HL-60 (cell line): ENCODE results near the gene PIGX.

Source experiments
- DNase-seq, 2 experiments: peaks; one replicate each; pipeline ENCODE4 v3.0.0-alpha.2; 2010 to 2020; ENCODE audit warnings: low read depth in 1 of 2, low spot score in 1 of 2
- H3K27ac ChIP-seq: fragments of 250-450 bp; sonication (Bioruptor Pico); replicated peaks from 2 replicates; pipeline ENCODE4 v1.5.1; 2020; ENCODE audit warnings: mild to moderate bottlenecking, moderate library complexity
- H3K27me3 ChIP-seq: fragments of 250-450 bp; sonication (Bioruptor Pico); 2 replicates; pipeline ENCODE4 v1.5.1; 2021; ENCODE audit warnings: mild to moderate bottlenecking, moderate library complexity; ENCODE audit not compliant: insufficient read depth, poor library complexity, severe bottlenecking
- H3K4me3 ChIP-seq: replicated peaks from 2 replicates; pipeline ENCODE4 v1.5.1; 2011; ENCODE audit warnings: mild to moderate bottlenecking, control low read depth, low read length; ENCODE audit not compliant: insufficient read depth
- GABPA ChIP-seq: IDR thresholded peaks from 2 replicates; pipeline ENCODE4 v1.6.1; 2012; ENCODE audit warnings: low read depth
- POLR2AphosphoS5 ChIP-seq: IDR thresholded peaks from 2 replicates; pipeline ENCODE4 v1.6.1; 2012; ENCODE audit warnings: low read depth
- SPI1 ChIP-seq: IDR thresholded peaks from 2 replicates; pipeline ENCODE4 v1.6.1; 2012; ENCODE audit warnings: low read depth, mild to moderate bottlenecking, borderline replicate concordance
- TF ChIP-seq, protein P1 (sequence below): IDR thresholded peaks from 2 replicates; pipeline ENCODE4 v1.6.1; 2012; ENCODE audit warnings: low read depth; ENCODE audit not compliant: insufficient replicate concordance
- TF ChIP-seq, protein P2 (sequence below): IDR thresholded peaks from one replicate; pipeline ENCODE4 v1.5.1; 2011; ENCODE audit warnings: low read length, control low read depth, inconsistent platforms; ENCODE audit not compliant: insufficient read depth

The PIGX gene

DNA sequence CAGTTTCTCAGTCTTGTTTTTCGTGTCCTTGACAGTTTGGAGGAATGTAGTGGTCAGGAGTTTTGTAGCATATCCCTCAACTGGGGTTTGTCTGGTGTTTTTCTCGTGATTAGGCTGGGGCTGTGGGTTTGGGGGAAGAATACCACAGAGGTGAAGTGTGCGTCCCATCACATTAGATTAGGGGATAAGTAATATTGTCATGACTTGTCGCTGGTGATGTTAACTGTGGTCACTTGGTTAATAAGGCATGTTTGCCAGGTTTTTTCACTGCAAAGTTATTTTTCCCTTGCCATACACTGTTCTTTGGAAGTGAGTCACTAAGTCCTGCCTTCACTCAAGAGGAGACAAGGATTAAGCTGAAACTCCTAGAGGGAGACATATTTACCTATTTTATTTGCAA lies 66.6 kb downstream of the PIGX start:
- TF ChIP-seq POLR2AphosphoS5, result no peak
- TF ChIP-seq, protein P1, sequence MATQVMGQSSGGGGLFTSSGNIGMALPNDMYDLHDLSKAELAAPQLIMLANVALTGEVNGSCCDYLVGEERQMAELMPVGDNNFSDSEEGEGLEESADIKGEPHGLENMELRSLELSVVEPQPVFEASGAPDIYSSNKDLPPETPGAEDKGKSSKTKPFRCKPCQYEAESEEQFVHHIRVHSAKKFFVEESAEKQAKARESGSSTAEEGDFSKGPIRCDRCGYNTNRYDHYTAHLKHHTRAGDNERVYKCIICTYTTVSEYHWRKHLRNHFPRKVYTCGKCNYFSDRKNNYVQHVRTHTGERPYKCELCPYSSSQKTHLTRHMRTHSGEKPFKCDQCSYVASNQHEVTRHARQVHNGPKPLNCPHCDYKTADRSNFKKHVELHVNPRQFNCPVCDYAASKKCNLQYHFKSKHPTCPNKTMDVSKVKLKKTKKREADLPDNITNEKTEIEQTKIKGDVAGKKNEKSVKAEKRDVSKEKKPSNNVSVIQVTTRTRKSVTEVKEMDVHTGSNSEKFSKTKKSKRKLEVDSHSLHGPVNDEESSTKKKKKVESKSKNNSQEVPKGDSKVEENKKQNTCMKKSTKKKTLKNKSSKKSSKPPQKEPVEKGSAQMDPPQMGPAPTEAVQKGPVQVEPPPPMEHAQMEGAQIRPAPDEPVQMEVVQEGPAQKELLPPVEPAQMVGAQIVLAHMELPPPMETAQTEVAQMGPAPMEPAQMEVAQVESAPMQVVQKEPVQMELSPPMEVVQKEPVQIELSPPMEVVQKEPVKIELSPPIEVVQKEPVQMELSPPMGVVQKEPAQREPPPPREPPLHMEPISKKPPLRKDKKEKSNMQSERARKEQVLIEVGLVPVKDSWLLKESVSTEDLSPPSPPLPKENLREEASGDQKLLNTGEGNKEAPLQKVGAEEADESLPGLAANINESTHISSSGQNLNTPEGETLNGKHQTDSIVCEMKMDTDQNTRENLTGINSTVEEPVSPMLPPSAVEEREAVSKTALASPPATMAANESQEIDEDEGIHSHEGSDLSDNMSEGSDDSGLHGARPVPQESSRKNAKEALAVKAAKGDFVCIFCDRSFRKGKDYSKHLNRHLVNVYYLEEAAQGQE, result no peak
- TF ChIP-seq SPI1, result no peak
- TF ChIP-seq, protein P2, sequence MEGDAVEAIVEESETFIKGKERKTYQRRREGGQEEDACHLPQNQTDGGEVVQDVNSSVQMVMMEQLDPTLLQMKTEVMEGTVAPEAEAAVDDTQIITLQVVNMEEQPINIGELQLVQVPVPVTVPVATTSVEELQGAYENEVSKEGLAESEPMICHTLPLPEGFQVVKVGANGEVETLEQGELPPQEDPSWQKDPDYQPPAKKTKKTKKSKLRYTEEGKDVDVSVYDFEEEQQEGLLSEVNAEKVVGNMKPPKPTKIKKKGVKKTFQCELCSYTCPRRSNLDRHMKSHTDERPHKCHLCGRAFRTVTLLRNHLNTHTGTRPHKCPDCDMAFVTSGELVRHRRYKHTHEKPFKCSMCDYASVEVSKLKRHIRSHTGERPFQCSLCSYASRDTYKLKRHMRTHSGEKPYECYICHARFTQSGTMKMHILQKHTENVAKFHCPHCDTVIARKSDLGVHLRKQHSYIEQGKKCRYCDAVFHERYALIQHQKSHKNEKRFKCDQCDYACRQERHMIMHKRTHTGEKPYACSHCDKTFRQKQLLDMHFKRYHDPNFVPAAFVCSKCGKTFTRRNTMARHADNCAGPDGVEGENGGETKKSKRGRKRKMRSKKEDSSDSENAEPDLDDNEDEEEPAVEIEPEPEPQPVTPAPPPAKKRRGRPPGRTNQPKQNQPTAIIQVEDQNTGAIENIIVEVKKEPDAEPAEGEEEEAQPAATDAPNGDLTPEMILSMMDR, result no peak
- TF ChIP-seq GABPA, result no peak
- Histone ChIP-seq H3K4me3 (no peak overlapping the region), H3K27ac (no peak overlapping the region), H3K27me3 (no peaks in the 10 kb centered on the region)
- DNase-seq, result no peak

DNA sequence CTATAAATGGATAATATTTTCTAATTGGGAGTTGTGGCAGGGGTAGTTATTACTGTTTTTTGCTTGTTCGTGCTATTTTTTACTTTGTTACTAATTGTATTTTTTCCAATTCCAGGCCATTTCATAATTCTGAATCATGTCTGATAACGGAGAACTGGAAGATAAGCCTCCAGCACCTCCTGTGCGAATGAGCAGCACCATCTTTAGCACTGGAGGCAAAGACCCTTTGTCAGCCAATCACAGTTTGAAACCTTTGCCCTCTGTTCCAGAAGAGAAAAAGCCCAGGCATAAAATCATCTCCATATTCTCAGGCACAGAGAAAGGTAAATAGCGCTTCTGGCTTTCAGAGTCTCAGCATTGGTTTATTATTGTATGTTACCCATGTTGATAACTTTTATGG lies 70.3 kb downstream of the PIGX start:
- no peaks in the 10 kb centered on the region for H3K27me3 ChIP-seq
- H3K4me3 ChIP-seq, result no peak overlapping the region
- TF ChIP-seq, protein P1, result no peak
- no peak for TF ChIP-seq SPI1
- no peak for TF ChIP-seq POLR2AphosphoS5
- TF ChIP-seq, protein P2, result no peak
- no peak for TF ChIP-seq GABPA
- H3K27ac ChIP-seq, result no peak overlapping the region
- no peak for DNase-seq
